Measurements from ENCODE around the gene NRROS. TPM values are rescaled to one million over a fixed set of nuclear protein-coding genes. Genes with fewer than 3 reads are reported as not detected.

Gene NRROS
- total RNA-seq, 1 experiment from 2014 or later, result 1.5 TPM

DNA sequence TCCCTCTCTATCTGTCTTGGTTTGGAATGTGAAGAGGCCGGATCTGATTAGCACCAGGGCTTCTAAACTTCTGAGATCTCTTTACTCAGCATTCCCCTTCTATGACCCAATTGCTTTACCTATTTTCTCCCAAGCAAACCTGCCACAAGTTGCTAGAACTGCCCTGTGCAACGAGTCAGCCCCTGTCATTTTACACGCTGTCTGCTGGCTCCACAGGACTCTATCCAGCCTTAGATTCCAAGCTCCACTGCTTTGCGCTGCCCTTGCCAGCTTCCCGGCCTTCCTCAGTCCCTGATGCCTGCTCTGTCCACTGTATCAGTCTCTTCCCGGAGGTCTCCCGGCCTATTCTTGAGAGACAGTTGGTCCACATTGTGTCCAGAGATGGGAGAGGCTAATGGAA lies 60.3 kb downstream of the NRROS start:
- TF ChIP-seq, protein P1, sequence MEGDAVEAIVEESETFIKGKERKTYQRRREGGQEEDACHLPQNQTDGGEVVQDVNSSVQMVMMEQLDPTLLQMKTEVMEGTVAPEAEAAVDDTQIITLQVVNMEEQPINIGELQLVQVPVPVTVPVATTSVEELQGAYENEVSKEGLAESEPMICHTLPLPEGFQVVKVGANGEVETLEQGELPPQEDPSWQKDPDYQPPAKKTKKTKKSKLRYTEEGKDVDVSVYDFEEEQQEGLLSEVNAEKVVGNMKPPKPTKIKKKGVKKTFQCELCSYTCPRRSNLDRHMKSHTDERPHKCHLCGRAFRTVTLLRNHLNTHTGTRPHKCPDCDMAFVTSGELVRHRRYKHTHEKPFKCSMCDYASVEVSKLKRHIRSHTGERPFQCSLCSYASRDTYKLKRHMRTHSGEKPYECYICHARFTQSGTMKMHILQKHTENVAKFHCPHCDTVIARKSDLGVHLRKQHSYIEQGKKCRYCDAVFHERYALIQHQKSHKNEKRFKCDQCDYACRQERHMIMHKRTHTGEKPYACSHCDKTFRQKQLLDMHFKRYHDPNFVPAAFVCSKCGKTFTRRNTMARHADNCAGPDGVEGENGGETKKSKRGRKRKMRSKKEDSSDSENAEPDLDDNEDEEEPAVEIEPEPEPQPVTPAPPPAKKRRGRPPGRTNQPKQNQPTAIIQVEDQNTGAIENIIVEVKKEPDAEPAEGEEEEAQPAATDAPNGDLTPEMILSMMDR (IDR thresholded peaks at IDR 0.05; ENCODE audit: insufficient read depth in 1 of 2, low read depth in 1 of 2, low read length in 1 of 2, severe bottlenecking in 1 of 2, unreplicated experiment in 1 of 2), result no peak
- ChIA-PET POLR2A (no interaction called here), CTCF (no interaction called here)
- Histone ChIP-seq H3K4me3 (ENCODE audit: low read depth, low read length) (no peak overlapping the region), H3K4me1 (no peaks in the 10 kb centered on the region), H3K9me3 (no peaks in the 10 kb centered on the region), H3K27me3 (replicated peaks; ENCODE audit: control insufficient read depth, insufficient read depth, low read length) (no peaks in the 10 kb centered on the region), H3K36me3 (ENCODE audit: control insufficient read depth, insufficient read depth, low read length) (no peaks in the 10 kb centered on the region)
- no peak for DNase-seq
- H3K27me3 Mint-ChIP-seq (ENCODE audit: insufficient read depth, unreplicated experiment), result no peaks in the 10 kb centered on the region
- no peaks in the 10 kb centered on the region for H3K4me1 Mint-ChIP-seq (ENCODE audit: low read depth, unreplicated experiment)
- H3K4me3 Mint-ChIP-seq (ENCODE audit: unreplicated experiment), result no peak overlapping the region
- H3K36me3 Mint-ChIP-seq (ENCODE audit: insufficient read depth, unreplicated experiment), result peaks cover 5% of the 10 kb centered on the region
- no peaks in the 10 kb centered on the region for H3K9me3 Mint-ChIP-seq (ENCODE audit: unreplicated experiment)
- no TSS peak for BruUV-seq (replicated peaks)
- intact Hi-C loops (cut with micrococcal nuclease; ENCODE audit: unreplicated experiment), result no loop called here
- H3K27ac Mint-ChIP-seq (ENCODE audit: unreplicated experiment), result no peak overlapping the region

DNA sequence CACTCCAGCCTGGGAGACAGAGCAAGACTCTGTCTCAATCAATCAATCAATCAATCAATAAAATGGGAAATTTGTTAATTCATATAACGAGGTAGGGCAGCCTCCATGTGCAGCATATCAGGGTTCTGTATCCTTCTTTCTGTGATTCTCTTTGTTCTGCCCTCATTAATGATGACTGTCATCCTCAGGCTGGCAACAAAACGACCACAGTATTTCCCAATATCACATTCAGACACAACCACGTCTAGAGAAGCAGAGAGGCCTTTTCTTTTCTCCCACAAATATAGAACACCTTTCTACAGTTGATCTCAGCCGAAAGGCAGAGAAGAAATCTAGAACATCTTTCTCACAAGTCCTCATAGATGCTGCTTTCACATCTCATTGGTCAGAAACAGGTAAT lies 61.3 kb downstream of the NRROS start:
- ChIA-PET CTCF (no interaction called here), POLR2A (no interaction called here)
- Mint-ChIP-seq H3K4me1 (ENCODE audit: low read depth, unreplicated experiment) (no peaks in the 10 kb centered on the region), H3K36me3 (ENCODE audit: insufficient read depth, unreplicated experiment) (peaks cover 5% of the 10 kb centered on the region), H3K27ac (ENCODE audit: unreplicated experiment) (no peak overlapping the region), H3K4me3 (ENCODE audit: unreplicated experiment) (no peak overlapping the region), H3K9me3 (ENCODE audit: unreplicated experiment) (no peaks in the 10 kb centered on the region), H3K27me3 (ENCODE audit: insufficient read depth, unreplicated experiment) (no peaks in the 10 kb centered on the region)
- Histone ChIP-seq H3K27me3 (replicated peaks; ENCODE audit: control insufficient read depth, insufficient read depth, low read length) (no peaks in the 10 kb centered on the region), H3K36me3 (ENCODE audit: control insufficient read depth, insufficient read depth, low read length) (no peaks in the 10 kb centered on the region), H3K4me1 (no peaks in the 10 kb centered on the region), H3K4me3 (ENCODE audit: low read depth, low read length) (no peak overlapping the region), H3K9me3 (no peaks in the 10 kb centered on the region)
- TF ChIP-seq, protein P1 (IDR thresholded peaks at IDR 0.05; ENCODE audit: insufficient read depth in 1 of 2, low read depth in 1 of 2, low read length in 1 of 2, severe bottlenecking in 1 of 2, unreplicated experiment in 1 of 2), result no peak
- no peak for DNase-seq
- intact Hi-C loops (cut with micrococcal nuclease; ENCODE audit: unreplicated experiment), result no loop called here
- BruUV-seq (replicated peaks), result no TSS peak

DNA sequence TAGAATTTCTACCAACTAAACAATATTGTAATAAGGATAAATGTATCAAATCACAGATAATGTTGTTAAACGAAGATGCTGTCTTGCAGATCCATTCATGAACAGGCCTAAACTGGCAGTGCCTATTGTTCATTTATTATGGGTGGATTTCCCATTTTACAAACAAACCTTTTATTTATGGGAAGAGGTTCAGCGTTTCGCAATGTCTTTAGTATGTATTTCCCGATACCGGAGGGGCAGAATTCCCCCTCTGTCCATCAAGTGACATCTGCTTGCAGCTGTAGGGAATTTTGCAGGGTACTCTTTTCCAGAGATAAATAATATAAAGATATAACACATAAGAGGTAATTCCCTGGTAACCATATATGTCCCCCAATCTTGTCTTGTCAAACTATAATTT lies 66.8 kb downstream of the NRROS start:
- Mint-ChIP-seq H3K4me3 (ENCODE audit: unreplicated experiment) (no peak overlapping the region), H3K4me1 (ENCODE audit: low read depth, unreplicated experiment) (no peaks in the 10 kb centered on the region), H3K9me3 (ENCODE audit: unreplicated experiment) (no peaks in the 10 kb centered on the region), H3K27me3 (ENCODE audit: insufficient read depth, unreplicated experiment) (no peaks in the 10 kb centered on the region), H3K36me3 (ENCODE audit: insufficient read depth, unreplicated experiment) (no peaks in the 10 kb centered on the region), H3K27ac (ENCODE audit: unreplicated experiment) (no peak overlapping the region)
- DNase-seq, result no peak
- TF ChIP-seq, protein P1 (IDR thresholded peaks at IDR 0.05; ENCODE audit: insufficient read depth in 1 of 2, low read depth in 1 of 2, low read length in 1 of 2, severe bottlenecking in 1 of 2, unreplicated experiment in 1 of 2), result no peak
- ChIA-PET CTCF (no interaction called here), POLR2A (no interaction called here)
- no peaks in the 10 kb centered on the region for H3K9me3 ChIP-seq
- no peak overlapping the region for H3K4me3 ChIP-seq (ENCODE audit: low read depth, low read length)
- no TSS peak for BruUV-seq (replicated peaks)
- no peaks in the 10 kb centered on the region for H3K27me3 ChIP-seq (replicated peaks; ENCODE audit: control insufficient read depth, insufficient read depth, low read length)
- H3K36me3 ChIP-seq (ENCODE audit: control insufficient read depth, insufficient read depth, low read length), result no peaks in the 10 kb centered on the region
- no peaks in the 10 kb centered on the region for H3K4me1 ChIP-seq
- intact Hi-C loops (cut with micrococcal nuclease; ENCODE audit: unreplicated experiment), result no loop called here

All from Caco-2 (cell line).